ENCODE data around the gene GPA33.

- no peak for TF ChIP-seq POLR2AphosphoS5 (IDR thresholded peaks at IDR 0.05; ENCODE audit: borderline replicate concordance, low read depth, low read length)
- no peak for TF ChIP-seq FOXP2 (optimal IDR thresholded peaks at IDR 0.05; ENCODE audit: control extremely low read depth, extremely low read length, insufficient read depth)
Observed at GRCh38 chr1:167127236-167127635, 37.1 kb upstream of the GPA33 start.
